ENCODE results near the gene KRTAP19-3.

DNA sequence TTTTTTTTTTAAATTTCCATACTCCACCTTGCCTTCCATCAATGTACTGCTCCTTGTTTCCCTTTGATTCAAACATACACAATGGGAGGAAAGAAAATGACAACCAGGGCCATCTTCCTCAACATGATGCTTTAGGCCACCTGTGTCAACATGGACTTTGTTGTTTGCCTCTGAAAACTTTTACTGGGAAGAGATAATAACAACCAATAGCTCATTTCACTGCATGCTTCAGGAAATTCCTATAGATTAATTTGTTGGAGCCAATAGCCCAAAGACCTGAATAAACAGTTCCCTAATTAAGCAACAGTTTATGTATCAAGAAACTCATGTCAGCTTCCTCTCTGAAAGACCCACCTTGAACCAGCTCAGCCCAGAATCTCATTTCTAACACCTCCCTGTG, 48.6 kb downstream of the KRTAP19-3 start:
- TF ChIP-seq, protein P1, sequence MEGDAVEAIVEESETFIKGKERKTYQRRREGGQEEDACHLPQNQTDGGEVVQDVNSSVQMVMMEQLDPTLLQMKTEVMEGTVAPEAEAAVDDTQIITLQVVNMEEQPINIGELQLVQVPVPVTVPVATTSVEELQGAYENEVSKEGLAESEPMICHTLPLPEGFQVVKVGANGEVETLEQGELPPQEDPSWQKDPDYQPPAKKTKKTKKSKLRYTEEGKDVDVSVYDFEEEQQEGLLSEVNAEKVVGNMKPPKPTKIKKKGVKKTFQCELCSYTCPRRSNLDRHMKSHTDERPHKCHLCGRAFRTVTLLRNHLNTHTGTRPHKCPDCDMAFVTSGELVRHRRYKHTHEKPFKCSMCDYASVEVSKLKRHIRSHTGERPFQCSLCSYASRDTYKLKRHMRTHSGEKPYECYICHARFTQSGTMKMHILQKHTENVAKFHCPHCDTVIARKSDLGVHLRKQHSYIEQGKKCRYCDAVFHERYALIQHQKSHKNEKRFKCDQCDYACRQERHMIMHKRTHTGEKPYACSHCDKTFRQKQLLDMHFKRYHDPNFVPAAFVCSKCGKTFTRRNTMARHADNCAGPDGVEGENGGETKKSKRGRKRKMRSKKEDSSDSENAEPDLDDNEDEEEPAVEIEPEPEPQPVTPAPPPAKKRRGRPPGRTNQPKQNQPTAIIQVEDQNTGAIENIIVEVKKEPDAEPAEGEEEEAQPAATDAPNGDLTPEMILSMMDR (conservative IDR thresholded peaks at IDR 0.05; ENCODE audit: low read depth, low read length) = no peak
- TF ChIP-seq EZH2 (IDR thresholded peaks at IDR 0.05; ENCODE audit: low read length, unreplicated experiment) (no peak), EZH2phosphoT487 (IDR thresholded peaks at IDR 0.05; ENCODE audit: borderline replicate concordance, low read length) (no peak)
